HG02763 (cell line): ENCODE results near the gene BASP1.
"Not testable (repeated sequence)": the region's sequence is repeated elsewhere in the genome, so short reads cannot be mapped to it uniquely, and the experiment has no call there.

Experiments used
- ATAC-seq: cut with Tn5 transposase; IDR thresholded peaks from one replicate; pipeline ENCODE4 v1.9.1; 2021; ENCODE audit warnings: mild to moderate bottlenecking, moderate library complexity; ENCODE audit not compliant: unreplicated experiment

The BASP1 gene

DNA sequence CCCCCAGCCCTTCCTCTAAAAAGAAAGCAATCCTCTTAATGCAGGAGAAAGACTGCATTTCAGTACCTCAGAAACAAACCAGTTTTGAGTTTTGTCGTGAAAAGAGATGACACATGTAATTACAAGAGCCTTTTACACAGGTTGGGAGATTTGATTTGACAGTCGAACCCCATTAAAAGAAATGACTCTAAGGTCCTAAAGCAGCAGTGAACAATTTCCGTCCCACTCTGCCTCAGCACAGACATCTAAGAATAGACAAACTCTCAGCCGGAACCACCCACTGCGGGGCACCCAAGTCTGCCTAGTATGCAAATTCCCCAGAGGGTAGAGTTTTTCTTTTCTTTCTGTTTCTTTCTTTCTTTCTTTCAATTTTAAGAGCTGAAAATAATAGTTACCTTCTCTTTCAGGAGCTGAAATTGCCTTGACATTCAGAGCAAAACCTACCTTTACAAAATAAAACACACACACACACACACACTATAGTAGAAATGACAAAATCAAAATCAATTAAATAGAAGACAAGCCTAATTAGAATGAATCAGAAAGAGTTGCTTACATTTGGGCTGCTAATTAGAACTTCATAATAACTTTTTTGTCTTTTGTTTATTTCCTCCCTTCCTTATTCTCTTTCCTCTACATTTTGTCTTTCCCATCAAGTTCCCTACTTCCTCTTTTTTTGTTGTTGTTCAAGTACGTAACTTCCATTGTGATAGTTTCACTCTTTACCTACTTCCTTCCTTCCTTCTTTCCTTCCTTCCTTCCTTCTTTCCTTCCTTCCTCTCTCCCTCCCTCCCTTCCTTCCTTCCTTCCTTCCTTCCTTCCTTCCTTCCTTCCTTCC, 65.1 kb downstream of the BASP1 start:
- ATAC-seq: peak; percentile 95

GRCh38 chr5:17283121-17283415, 65.6 kb downstream of the BASP1 start:
- no peak for ATAC-seq

GRCh38 chr5:17287501-17288155, 70.2 kb downstream of the BASP1 start:
- no peak for ATAC-seq

- no peak for ATAC-seq
Observed at GRCh38 chr5:17288570-17288969, 71.1 kb downstream of the BASP1 start.

GRCh38 chr5:17289681-17290539, 72.5 kb downstream of the BASP1 start:
- ATAC-seq: no peak

DNA sequence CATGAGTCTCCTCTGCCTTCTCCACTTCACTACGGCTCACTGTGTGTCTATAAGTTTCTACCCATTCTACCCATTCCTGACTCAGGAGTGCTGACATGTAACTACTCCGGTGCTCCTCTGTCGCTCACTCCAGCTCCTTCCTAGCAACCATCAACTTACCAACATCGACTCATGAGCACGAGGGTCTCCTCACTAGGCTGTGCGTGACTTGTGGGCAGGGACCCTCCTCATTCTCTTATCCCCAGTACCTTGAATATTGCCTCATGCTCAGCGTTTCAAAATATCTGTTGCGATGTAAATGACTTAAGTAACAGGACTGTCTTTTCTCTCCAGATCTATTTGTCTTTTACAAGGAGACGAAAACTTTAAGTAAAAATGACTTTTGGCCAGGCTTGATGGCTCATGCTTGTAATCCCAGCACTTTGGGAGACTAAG, 73.1 kb downstream of the BASP1 start:
- ATAC-seq: no peak

DNA sequence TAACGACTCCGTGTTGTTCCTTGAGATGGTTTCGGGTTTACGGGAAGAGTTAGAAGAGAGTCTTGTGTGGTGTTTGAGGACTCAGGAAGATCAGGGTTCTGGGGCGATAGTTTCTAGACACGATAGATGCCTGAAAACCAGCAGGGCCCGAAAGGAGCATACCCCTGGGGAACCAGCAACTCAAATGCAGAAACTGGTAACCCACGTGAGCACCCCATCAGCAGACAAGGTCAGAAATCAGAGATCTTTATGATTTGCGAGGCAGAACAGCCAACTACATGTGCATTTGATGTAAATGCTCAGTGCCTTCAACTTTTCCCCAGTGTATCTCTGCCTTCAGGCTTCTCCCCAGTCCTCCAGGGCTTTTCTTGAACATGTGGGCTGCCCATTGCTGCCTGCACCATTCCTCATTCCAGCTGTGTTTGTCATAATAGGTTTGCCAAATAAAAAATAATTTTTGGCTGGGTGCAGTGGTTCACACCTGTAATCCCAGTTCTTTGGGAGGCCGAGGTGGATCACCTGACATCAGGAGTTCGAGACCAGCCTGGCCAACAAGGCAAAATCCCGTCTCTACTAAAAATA, 75.1 kb downstream of the BASP1 start:
- no peak for ATAC-seq

DNA sequence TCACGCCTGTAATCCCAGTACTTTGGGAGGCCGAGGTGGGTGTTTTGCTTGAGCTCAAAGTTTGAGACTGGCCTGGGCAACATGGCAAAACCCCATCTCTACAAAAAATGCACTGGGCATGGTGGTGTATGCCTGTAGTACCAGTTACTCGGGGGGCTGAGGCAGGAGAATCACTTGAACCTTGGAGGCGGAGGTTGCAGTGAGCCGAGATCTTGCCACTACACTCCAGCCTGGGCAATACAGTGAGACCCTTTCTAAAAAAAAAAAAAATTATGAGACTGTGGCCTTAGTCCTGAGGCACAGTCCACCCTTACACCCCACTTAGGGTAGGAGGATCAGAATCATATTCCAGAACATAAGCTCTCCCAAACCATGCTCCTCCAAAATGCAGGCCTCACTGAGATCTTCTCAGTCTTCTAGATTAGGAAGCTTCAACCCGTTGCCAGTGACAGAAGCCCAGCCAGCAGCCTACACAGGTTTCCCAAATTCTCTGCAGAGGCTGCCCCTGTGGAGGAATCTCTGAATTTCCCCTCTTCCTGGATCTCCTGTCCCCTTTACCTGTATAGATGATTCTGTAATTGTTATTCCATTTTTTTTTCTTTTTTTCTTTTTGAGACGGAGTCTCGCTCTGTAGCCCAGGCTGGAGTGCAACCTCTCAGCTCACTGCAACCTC, 77.3 kb downstream of the BASP1 start:
- ATAC-seq: no peak

- ATAC-seq: no peak
Observed at GRCh38 chr5:17295671-17296070, 78.2 kb downstream of the BASP1 start.

GRCh38 chr5:17302106-17302505, 84.7 kb downstream of the BASP1 start:
- no peak for ATAC-seq

GRCh38 chr5:17302604-17303003, 85.2 kb downstream of the BASP1 start:
- no peak for ATAC-seq

- no peak for ATAC-seq
Observed at GRCh38 chr5:17304282-17304681, 86.9 kb downstream of the BASP1 start.

- ATAC-seq: no peak
Observed at GRCh38 chr5:17305017-17305416, 87.6 kb downstream of the BASP1 start.

GRCh38 chr5:17305964-17306725, 88.7 kb downstream of the BASP1 start:
- no peak for ATAC-seq

- ATAC-seq: no peak
Observed at GRCh38 chr5:17306726-17307091, 89.3 kb downstream of the BASP1 start.

- ATAC-seq: not testable (repeated sequence)
Observed at GRCh38 chr5:17307440-17307839, 90.0 kb downstream of the BASP1 start.

DNA sequence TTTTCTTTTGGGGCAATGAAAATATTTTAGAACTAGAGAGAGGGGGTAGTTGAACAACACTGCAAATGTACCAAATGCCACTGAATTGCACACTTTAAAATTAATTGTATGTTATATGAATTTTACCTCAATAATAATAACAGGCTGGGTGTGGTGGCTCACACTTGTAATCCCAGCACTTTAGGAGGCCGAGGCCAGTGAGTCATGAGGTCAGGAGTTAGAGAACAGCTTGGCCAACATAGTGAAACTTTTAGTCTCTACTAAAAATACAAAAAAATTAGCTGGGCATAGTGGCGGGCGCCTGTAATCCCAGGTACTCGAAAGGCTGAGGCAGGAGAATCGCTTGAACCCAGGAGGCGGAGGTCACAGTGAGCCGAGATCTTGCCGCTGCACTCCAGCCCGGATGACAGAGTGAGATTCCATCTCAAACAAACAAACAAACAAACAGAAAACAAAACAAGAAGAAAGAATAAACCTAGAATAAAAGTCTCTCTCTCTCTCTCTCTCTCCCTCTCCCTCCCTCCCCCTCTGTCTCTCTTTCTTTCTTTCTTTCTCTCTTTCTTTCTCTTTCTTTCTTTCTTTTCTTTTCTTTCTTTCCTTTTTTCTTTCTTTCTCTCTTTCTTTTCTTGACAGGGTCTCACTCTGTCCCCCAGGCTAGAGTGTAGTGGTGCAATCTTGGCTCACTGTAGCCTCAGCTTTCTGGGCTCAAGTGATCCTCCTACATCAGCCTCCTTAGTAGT, 91.1 kb downstream of the BASP1 start:
- no peak for ATAC-seq

DNA sequence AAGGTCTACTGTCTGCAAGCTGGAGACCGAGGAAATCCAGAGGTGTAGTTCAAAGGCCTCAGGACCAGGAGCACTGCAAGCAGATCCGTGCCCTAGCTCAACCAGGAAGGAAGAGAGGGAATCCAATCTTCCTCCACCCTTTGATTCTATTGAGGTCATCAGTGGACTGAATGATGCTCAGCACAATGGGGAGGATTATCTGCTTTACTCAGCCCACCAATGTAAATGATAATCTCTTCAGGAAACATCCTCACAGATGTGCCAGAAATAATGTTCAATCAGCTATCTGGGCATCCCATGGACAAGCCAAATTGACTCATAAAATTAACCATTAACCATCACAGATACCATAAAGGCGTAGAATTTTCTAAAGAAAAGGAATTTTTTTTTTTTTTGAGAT, 92.0 kb downstream of the BASP1 start:
- no peak for ATAC-seq

DNA sequence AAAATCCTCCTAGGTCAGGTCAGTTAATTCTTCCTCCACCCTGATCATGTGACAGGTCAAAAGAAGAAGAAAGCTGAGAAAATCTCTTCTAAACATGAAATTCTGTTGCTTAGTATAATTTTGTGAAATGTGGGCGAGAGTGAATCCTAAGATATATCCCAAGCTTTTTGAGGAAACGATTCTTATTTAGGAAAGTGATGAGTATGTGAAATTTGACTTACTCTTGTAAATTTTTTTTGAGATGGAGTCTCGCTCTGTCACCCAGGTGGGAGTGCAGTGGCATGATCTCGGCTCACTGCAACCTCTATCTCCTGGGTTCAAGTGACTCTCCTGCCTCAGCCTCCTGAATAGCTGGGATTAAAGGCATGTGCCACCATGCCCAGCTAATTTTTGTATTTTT, 93.1 kb downstream of the BASP1 start:
- ATAC-seq: not testable (repeated sequence)
